ENCODE data around the gene PPFIBP1.

DNA sequence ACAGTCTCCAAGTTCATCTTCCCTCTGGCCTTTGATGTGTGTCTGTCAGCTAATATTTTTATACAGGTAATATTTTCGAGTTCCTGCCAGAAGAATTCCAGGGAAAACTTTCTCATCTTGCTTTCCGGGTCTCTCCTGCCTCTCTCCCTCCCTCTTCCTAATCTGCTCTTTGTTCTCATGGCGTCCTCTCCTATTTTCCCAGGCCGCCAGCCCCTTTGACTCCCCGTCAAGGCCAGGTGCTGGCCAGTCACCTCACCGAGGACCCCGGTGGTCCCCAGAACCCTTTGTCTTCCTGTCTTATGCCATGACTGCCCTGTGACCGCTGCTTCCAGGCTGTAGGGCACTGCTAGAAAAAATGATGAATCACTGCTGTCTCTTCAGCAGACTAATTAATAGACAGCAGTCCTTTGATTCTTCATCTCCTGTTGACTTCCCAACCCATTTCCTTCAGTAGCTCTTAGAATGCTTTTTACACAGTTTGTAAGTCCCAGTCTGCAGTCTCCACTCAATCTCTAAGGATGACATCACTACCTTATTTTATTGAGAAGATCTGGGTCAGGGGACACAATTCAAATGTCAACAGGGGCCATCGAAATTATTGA is 40.7 kb downstream of the PPFIBP1 start:
- TF ChIP-seq, protein P1, sequence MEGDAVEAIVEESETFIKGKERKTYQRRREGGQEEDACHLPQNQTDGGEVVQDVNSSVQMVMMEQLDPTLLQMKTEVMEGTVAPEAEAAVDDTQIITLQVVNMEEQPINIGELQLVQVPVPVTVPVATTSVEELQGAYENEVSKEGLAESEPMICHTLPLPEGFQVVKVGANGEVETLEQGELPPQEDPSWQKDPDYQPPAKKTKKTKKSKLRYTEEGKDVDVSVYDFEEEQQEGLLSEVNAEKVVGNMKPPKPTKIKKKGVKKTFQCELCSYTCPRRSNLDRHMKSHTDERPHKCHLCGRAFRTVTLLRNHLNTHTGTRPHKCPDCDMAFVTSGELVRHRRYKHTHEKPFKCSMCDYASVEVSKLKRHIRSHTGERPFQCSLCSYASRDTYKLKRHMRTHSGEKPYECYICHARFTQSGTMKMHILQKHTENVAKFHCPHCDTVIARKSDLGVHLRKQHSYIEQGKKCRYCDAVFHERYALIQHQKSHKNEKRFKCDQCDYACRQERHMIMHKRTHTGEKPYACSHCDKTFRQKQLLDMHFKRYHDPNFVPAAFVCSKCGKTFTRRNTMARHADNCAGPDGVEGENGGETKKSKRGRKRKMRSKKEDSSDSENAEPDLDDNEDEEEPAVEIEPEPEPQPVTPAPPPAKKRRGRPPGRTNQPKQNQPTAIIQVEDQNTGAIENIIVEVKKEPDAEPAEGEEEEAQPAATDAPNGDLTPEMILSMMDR (IDR thresholded peaks at IDR 0.05; ENCODE audit: control extremely low read depth in 1 of 3, insufficient read depth in 1 of 3, low read depth in 1 of 3, low read length in 3 of 3), result no peak
- TF ChIP-seq, protein P2, sequence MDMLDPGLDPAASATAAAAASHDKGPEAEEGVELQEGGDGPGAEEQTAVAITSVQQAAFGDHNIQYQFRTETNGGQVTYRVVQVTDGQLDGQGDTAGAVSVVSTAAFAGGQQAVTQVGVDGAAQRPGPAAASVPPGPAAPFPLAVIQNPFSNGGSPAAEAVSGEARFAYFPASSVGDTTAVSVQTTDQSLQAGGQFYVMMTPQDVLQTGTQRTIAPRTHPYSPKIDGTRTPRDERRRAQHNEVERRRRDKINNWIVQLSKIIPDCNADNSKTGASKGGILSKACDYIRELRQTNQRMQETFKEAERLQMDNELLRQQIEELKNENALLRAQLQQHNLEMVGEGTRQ (IDR thresholded peaks at IDR 0.05; ENCODE audit: low read length), result no peak
- TF ChIP-seq ZNF274 (IDR thresholded peaks at IDR 0.05; ENCODE audit: borderline replicate concordance, extremely low read depth, low read length), result no peak
- TF ChIP-seq, protein P3, sequence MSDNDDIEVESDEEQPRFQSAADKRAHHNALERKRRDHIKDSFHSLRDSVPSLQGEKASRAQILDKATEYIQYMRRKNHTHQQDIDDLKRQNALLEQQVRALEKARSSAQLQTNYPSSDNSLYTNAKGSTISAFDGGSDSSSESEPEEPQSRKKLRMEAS (IDR thresholded peaks at IDR 0.05), result no peak
- no peak for TF ChIP-seq TEAD4 (IDR thresholded peaks at IDR 0.05; ENCODE audit: low read depth, low read length)

Data from H1 (cell line).